B cell (primary cell): ENCODE data around the gene CHST13. TPM values are rescaled to one million over a fixed set of nuclear protein-coding genes. Genes with fewer than 3 reads are reported as not detected.

Experiments used
- ATAC-seq: fragments of 200-7000 bp; cut with Tn5 transposase; one replicate; pipeline ENCODE4 v1.10.0; 2021; ENCODE audit warnings: low read depth, mild to moderate bottlenecking, moderate number of reproducible peaks, moderate library complexity
- CTCF ChIA-PET: fragments of 350-600 bp; sonication (Branson Sonifier 250); formaldehyde crosslinking; loops from one replicate; lab custom pipeline; 2021; ENCODE audit warnings: antibody characterized with exemption, inconsistent platforms; lab: Charles Lee
- POLR2A ChIA-PET: fragments of 350-600 bp; sonication (Branson Sonifier 250); formaldehyde crosslinking; loops from one replicate; lab custom pipeline; 2021; ENCODE audit warnings: antibody characterized with exemption; lab: Charles Lee
- DNase-seq: peaks from one replicate; pipeline ENCODE4 v3.0.0; 2013
- H2AFZ ChIP-seq: 2 replicates; pipeline ENCODE4 v1.6.1; 2012; ENCODE audit warnings: mild to moderate bottlenecking, low read depth, low read length; ENCODE audit not compliant: insufficient read depth, poor library complexity, severe bottlenecking
- H3K27ac ChIP-seq, 2 donors: 1 replicate in 1 of 2; 2 replicates in 1 of 2; pipeline ENCODE4 v1.5.1; 2012 to 2013; ENCODE audit warnings: low read length in 2 of 2, mild to moderate bottlenecking in 2 of 2, moderate library complexity in 1 of 2
- H3K27me3 ChIP-seq, 4 experiments: fragments of 200-600 bp in 1 of 4; sonication (generic) in 1 of 4; replicated peaks in 1 of 4; 1 replicate in 2 of 4; 2 replicates in 2 of 4; pipeline versions ENCODE4 v1.6.1 to v1.7.0; 2013 to 2016; ENCODE audit warnings: low read length in 3 of 4, mild to moderate bottlenecking in 2 of 4, mixed read lengths in 1 of 4, moderate library complexity in 1 of 4; ENCODE audit not compliant: insufficient read depth in 4 of 4, control insufficient read depth in 3 of 4; ENCODE audit errors: control extremely low read depth in 1 of 4
- H3K36me3 ChIP-seq, 2 experiments: replicated peaks in 1 of 2; 1 replicate in 1 of 2; 2 replicates in 1 of 2; pipeline versions ENCODE4 v1.6.1 to v1.7.1; 2013; ENCODE audit warnings: low read length in 1 of 2; ENCODE audit not compliant: insufficient read depth in 2 of 2, control insufficient read depth in 1 of 2; ENCODE audit errors: control extremely low read depth in 1 of 2, extremely low read depth in 1 of 2
- H3K4me1 ChIP-seq, 2 donors: fragments of 200-600 bp in 1 of 2; sonication (generic) in 1 of 2; 1 replicate in 1 of 2; 2 replicates in 1 of 2; pipeline versions ENCODE4 v1.5.1 to v1.6.1; 2013 to 2017; ENCODE audit warnings: low read length in 2 of 2; ENCODE audit not compliant: control insufficient read depth in 2 of 2, insufficient read depth in 2 of 2
- H3K4me2 ChIP-seq: replicated peaks from 2 replicates; pipeline ENCODE3; 2012; ENCODE audit warnings: mild to moderate bottlenecking, low read depth, low read length; ENCODE audit not compliant: poor library complexity, severe bottlenecking
- H3K4me3 ChIP-seq, 5 experiments: fragments of 200-600 bp in 1 of 5; sonication (generic) in 1 of 5; 1 replicate in 3 of 5; 2 replicates in 2 of 5; pipeline versions ENCODE4 v1.5.1 to v1.7.0; 2011 to 2016; ENCODE audit warnings: low read length in 4 of 5, mild to moderate bottlenecking in 4 of 5, low read depth in 2 of 5, control low read depth in 1 of 5, moderate library complexity in 1 of 5; ENCODE audit not compliant: insufficient read depth in 1 of 5; ENCODE audit errors: control extremely low read depth in 1 of 5, extremely low read depth in 1 of 5
- H3K79me2 ChIP-seq: fragments of 200-600 bp; sonication (generic); one replicate; pipeline ENCODE4 v1.6.0; 2016; ENCODE audit warnings: low read length; ENCODE audit not compliant: control insufficient read depth, insufficient read depth
- H3K9ac ChIP-seq: fragments of 200-600 bp; sonication (generic); 2 replicates; pipeline ENCODE4 v1.6.1; 2017; ENCODE audit warnings: mild to moderate bottlenecking, low read length, moderate library complexity
- H3K9me3 ChIP-seq, 3 donors: one replicate each; pipeline versions ENCODE4 v1.6.1 to v1.7.1; 2013; ENCODE audit warnings: low read length in 2 of 3; ENCODE audit not compliant: control insufficient read depth in 2 of 3, insufficient read depth in 1 of 3; ENCODE audit errors: control extremely low read depth in 1 of 3
- H4K20me1 ChIP-seq: 2 replicates; pipeline ENCODE4 v1.6.0; 2012; ENCODE audit warnings: mild to moderate bottlenecking, low read length; ENCODE audit not compliant: insufficient read depth, control insufficient read depth, poor library complexity, severe bottlenecking
- H3K27ac Mint-ChIP-seq: one replicate; pipeline ENCODE4 v1.8.0; 2021; ENCODE audit warnings: mixed read lengths
- H3K27me3 Mint-ChIP-seq: one replicate; pipeline ENCODE4 v1.8.0; 2021; ENCODE audit warnings: mixed read lengths
- H3K4me1 Mint-ChIP-seq: one replicate; pipeline ENCODE4 v1.8.0; 2021; ENCODE audit warnings: mixed read lengths
- H3K4me3 Mint-ChIP-seq: one replicate; pipeline ENCODE4 v1.8.0; 2021; ENCODE audit warnings: mixed read lengths
- H3K9me3 Mint-ChIP-seq: one replicate; pipeline ENCODE4 v1.8.0; 2022; ENCODE audit warnings: mixed read lengths; ENCODE audit not compliant: insufficient read depth
- EZH2 ChIP-seq: IDR thresholded peaks from 2 replicates; pipeline ENCODE4 v1.6.1; 2012; ENCODE audit warnings: borderline replicate concordance, low read depth, mild to moderate bottlenecking, moderate library complexity, low read length; ENCODE audit not compliant: insufficient read depth, poor library complexity, severe bottlenecking
- WGBS: methylation state at CpG from one replicate; pipeline ENCODE4 v1.1.5; 2013; ENCODE audit warnings: missing lambda C conversion rate; ENCODE audit not compliant: insufficient coverage; 5-methylcytosine and 5-hydroxymethylcytosine counted together
- intact Hi-C: fragments of 100-400 bp; cut with micrococcal nuclease; formaldehyde crosslinking; loops from one replicate; pipeline ENCODE4 v1.10.0; 2022
- polyA plus RNA-seq: library from polyadenylated mRNA; depleted of rRNA; stranded (reverse); fragments of >200 nt; gene quantifications from 2 replicates; pipeline ENCODE4 v1.2.3, GENCODE V29; 2012
- total RNA-seq, 2 donors: library from RNA; stranded (reverse); fragments of 120-200 nt in 1 of 2; gene quantifications; 1 replicate in 1 of 2; 2 replicates in 1 of 2; pipeline versions ENCODE4 v1.2.3 to v1.2.4, GENCODE V29; 2013 to 2022
- TF ChIP-seq, protein P1 (sequence below): fragments of 200-600 bp; IDR thresholded peaks from one replicate; pipeline ENCODE4 v1.8.0; 2022; ENCODE audit warnings: antibody characterized with exemption, mild to moderate bottlenecking

Gene CHST13
- total and polyA plus RNA-seq, 2 donors (not counting 1 experiment from before 2014, with no cell fraction given) = 0.07 TPM; not detected in 1

DNA sequence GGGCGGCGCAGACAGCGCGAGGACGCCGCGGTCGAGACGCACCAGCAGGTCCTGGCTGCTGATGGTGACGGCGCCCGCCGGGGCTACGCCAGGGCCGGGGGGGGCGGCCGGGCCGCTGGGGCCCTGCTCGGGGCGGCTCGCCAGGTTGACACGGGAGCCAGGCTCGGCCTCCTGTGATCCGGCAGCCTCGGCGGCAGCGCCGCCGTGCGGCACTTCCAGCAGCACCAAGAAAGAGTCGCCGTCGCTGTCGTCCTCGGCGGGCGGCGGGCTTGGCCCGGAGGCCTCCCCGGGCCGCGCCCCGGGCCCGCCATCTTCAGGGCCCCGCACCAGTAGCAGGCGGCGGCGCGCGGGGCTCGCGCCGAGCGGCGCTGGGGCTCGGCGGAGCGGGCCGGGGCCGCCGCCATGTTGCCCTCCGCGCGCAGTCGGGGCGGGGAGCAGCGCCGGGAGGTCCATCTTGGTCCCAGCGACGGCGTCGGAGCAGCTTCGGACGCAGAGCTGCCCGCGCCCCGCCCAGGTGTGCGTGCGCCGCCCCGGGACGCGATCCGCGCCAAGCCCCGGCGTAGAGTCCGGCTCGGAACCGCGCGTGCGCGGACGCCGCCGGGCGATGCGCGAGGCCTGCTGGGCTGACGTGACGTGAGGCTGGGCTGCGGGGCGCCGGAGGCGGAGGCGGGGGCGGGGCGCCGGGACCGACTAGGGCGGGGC is 48.4 kb upstream of the CHST13 start, which contains the start of gene ZXDC:
TSS of gene ZXDC (minus strand) at position 479 of the 702 bp plus-strand sequence. CDS start at position 453, 26 bp downstream.
- ChIA-PET CTCF (no interaction called here), POLR2A (no interaction called here)
- WGBS = under 1% methylated on average over 112 of the region's 112 CpGs
- H3K4me2 ChIP-seq = peak within 1 kb of the TSS; percentile 96
- H3K27ac Mint-ChIP-seq = peak within 1 kb of the TSS; percentile 91
- peak within 1 kb of the TSS; percentile 51 to 84 (median 65) for H3K4me3 ChIP-seq
- no peaks in the 10 kb centered on the region for H3K27me3 ChIP-seq
- H3K79me2 ChIP-seq = peaks cover 40% of the 10 kb centered on the region
- H3K27ac ChIP-seq = peak within 1 kb of the TSS; percentile 61 to 73
- H3K27me3 Mint-ChIP-seq = no peaks in the 10 kb centered on the region
- no peaks in the 10 kb centered on the region for H3K9me3 Mint-ChIP-seq
- peaks cover 40% of the 10 kb centered on the region for H3K4me1 Mint-ChIP-seq
- H3K4me3 Mint-ChIP-seq = peak within 1 kb of the TSS; percentile 89
- intact Hi-C loops = loop anchor here (2.0 to 10.0 kb wide), 5 partner anchors 393 to 1577 kb away; partner anchors contain the start of genes MCM2, OSBPL11, SEC61A1 and SLC41A3
- peaks cover 35 to 39% of the 10 kb centered on the region in 2 donors for H3K4me1 ChIP-seq
- DNase-seq (peak; percentile 96), ATAC-seq (peak; percentile 84)
- TF ChIP-seq, protein P1, sequence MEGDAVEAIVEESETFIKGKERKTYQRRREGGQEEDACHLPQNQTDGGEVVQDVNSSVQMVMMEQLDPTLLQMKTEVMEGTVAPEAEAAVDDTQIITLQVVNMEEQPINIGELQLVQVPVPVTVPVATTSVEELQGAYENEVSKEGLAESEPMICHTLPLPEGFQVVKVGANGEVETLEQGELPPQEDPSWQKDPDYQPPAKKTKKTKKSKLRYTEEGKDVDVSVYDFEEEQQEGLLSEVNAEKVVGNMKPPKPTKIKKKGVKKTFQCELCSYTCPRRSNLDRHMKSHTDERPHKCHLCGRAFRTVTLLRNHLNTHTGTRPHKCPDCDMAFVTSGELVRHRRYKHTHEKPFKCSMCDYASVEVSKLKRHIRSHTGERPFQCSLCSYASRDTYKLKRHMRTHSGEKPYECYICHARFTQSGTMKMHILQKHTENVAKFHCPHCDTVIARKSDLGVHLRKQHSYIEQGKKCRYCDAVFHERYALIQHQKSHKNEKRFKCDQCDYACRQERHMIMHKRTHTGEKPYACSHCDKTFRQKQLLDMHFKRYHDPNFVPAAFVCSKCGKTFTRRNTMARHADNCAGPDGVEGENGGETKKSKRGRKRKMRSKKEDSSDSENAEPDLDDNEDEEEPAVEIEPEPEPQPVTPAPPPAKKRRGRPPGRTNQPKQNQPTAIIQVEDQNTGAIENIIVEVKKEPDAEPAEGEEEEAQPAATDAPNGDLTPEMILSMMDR = peak; percentile 29
- no peak for TF ChIP-seq EZH2
- peak within 1 kb of the TSS; percentile 95 for H2AFZ ChIP-seq
- peaks cover 32% of the 10 kb centered on the region for H4K20me1 ChIP-seq
- peaks cover 4 to 26% of the 10 kb centered on the region in 2 experiments for H3K36me3 ChIP-seq
- H3K9me3 ChIP-seq = peaks cover 0 to 7% (median 0%) of the 10 kb centered on the region in 3 donors
- H3K9ac ChIP-seq = peak within 1 kb of the TSS; percentile 78
